Glutamatergic neuron (in vitro differentiated cells): Measurements from ENCODE around the gene MRTFB. TPM values are rescaled to one million over a fixed set of nuclear protein-coding genes. Genes with fewer than 3 reads are reported as not detected.

Experiments
- DNase-seq: peaks from one replicate; pipeline ENCODE4 v3.0.0; 2022
- H3K27ac Mint-ChIP-seq: one replicate; pipeline ENCODE4 v1.8.0; 2020; ENCODE audit warnings: mild to moderate bottlenecking, mixed read lengths, inconsistent platforms; ENCODE audit not compliant: unreplicated experiment
- H3K27me3 Mint-ChIP-seq: one replicate; pipeline ENCODE4 v1.8.0; 2020; ENCODE audit warnings: mild to moderate bottlenecking, moderate library complexity, mixed read lengths, inconsistent platforms; ENCODE audit not compliant: unreplicated experiment
- H3K36me3 Mint-ChIP-seq: one replicate; pipeline ENCODE4 v1.8.0; 2020; ENCODE audit warnings: mild to moderate bottlenecking, mixed read lengths, inconsistent platforms; ENCODE audit not compliant: unreplicated experiment
- H3K4me1 Mint-ChIP-seq: one replicate; pipeline ENCODE4 v1.8.0; 2020; ENCODE audit warnings: mild to moderate bottlenecking, low read depth, mixed read lengths, inconsistent platforms; ENCODE audit not compliant: unreplicated experiment
- H3K4me3 Mint-ChIP-seq: one replicate; pipeline ENCODE4 v1.8.0; 2020; ENCODE audit warnings: mild to moderate bottlenecking, mixed read lengths, inconsistent platforms; ENCODE audit not compliant: unreplicated experiment
- H3K9me3 Mint-ChIP-seq: one replicate; pipeline ENCODE4 v1.8.0; 2020; ENCODE audit warnings: mild to moderate bottlenecking, moderate library complexity, mixed read lengths, inconsistent platforms; ENCODE audit not compliant: unreplicated experiment
- CTCF ChIP-seq: fragments of 200-600 bp; sonication (generic); IDR thresholded peaks from one replicate; pipeline ENCODE4 v1.5.0; 2021; ENCODE audit not compliant: partially characterized antibody, unreplicated experiment
- total RNA-seq: library from RNA; stranded (reverse); fragmentation: NEBNext Ultra II Directional; extraction: Animal tissue kit (Norgen Biotek cat#: 25700); gene quantifications from one replicate; pipeline ENCODE4 v1.2.1, GENCODE V29; 2021; ENCODE audit not compliant: unreplicated experiment

The MRTFB gene
- total RNA-seq, 1 donor from 2014 or later = 29.6 TPM

GRCh38 chr16:14074544-14074943 is 3.4 kb downstream of the MRTFB start:
- DNase-seq = no peak
- no peak overlapping the region for H3K4me3 Mint-ChIP-seq
- peaks cover 1% of the 10 kb centered on the region for H3K9me3 Mint-ChIP-seq

GRCh38 chr16:14077918-14078317 is 6.8 kb downstream of the MRTFB start:
- no peak for TF ChIP-seq CTCF
- H3K27ac Mint-ChIP-seq = no peak overlapping the region

More at GRCh38 chr16:14074544-14074943, 3.4 kb downstream of the MRTFB start:
- Mint-ChIP-seq H3K27me3 (no peaks in the 10 kb centered on the region), H3K27ac (no peak overlapping the region), H3K36me3 (no peaks in the 10 kb centered on the region), H3K4me1 (peaks cover 5% of the 10 kb centered on the region)
- TF ChIP-seq CTCF = no peak

GRCh38 chr16:14086477-14086876 is 15.4 kb downstream of the MRTFB start:
- H3K36me3 Mint-ChIP-seq = no peaks in the 10 kb centered on the region
- no peaks in the 10 kb centered on the region for H3K27me3 Mint-ChIP-seq
- no peak for TF ChIP-seq CTCF
- no peak overlapping the region for H3K4me3 Mint-ChIP-seq
- no peak for DNase-seq
- peaks cover 8% of the 10 kb centered on the region for H3K4me1 Mint-ChIP-seq
- H3K27ac Mint-ChIP-seq = no peak overlapping the region
- H3K9me3 Mint-ChIP-seq = no peaks in the 10 kb centered on the region

More at GRCh38 chr16:14077918-14078317, 6.8 kb downstream of the MRTFB start:
- Mint-ChIP-seq H3K4me3 (no peak overlapping the region), H3K27me3 (no peaks in the 10 kb centered on the region), H3K9me3 (no peaks in the 10 kb centered on the region), H3K4me1 (peaks cover 3% of the 10 kb centered on the region), H3K36me3 (peaks cover 4% of the 10 kb centered on the region)
- DNase-seq = no peak

GRCh38 chr16:14087181-14087580 is 16.1 kb downstream of the MRTFB start:
- H3K4me3 Mint-ChIP-seq = no peak overlapping the region
- DNase-seq = no peak
- H3K36me3 Mint-ChIP-seq = no peaks in the 10 kb centered on the region
- H3K4me1 Mint-ChIP-seq = peaks cover 8% of the 10 kb centered on the region
- no peak for TF ChIP-seq CTCF
- H3K27me3 Mint-ChIP-seq = no peaks in the 10 kb centered on the region
- no peaks in the 10 kb centered on the region for H3K9me3 Mint-ChIP-seq
- H3K27ac Mint-ChIP-seq = no peak overlapping the region

- H3K4me3 Mint-ChIP-seq = no peak overlapping the region
- DNase-seq = no peak
- TF ChIP-seq CTCF = no peak
- H3K27ac Mint-ChIP-seq = no peak overlapping the region
- H3K27me3 Mint-ChIP-seq = no peaks in the 10 kb centered on the region
- no peaks in the 10 kb centered on the region for H3K36me3 Mint-ChIP-seq
- H3K4me1 Mint-ChIP-seq = peaks cover 8% of the 10 kb centered on the region
- no peaks in the 10 kb centered on the region for H3K9me3 Mint-ChIP-seq
Observed at GRCh38 chr16:14087590-14088154, 16.6 kb downstream of the MRTFB start.
